Measurements from ENCODE around the gene ETFBKMT. TPM values are rescaled to one million over a fixed set of nuclear protein-coding genes. Genes with fewer than 3 reads are reported as not detected.

Gene ETFBKMT
- total RNA-seq, 1 experiment from 2014 or later = 1.7 TPM

GRCh38 chr12:31669020-31669419, 9.5 kb downstream of the ETFBKMT start:
- RAD21 ChIA-PET (ENCODE audit: low non-redundant PET in 1 of 2, low total read pairs in 2 of 2, uncharacterized antibody in 2 of 2, unreplicated experiment in 2 of 2) = no interaction called here
- Histone ChIP-seq H3K9me3 (ENCODE audit: control insufficient read depth in 1 of 2, insufficient read depth in 1 of 2, low read depth in 1 of 2, low read length in 2 of 2) (0 out of 4 replicates have a peak, but pooled peaks cover 0 to 3% of the 10 kb centered on the region in 2 experiments), H3K4me1 (ENCODE audit: control insufficient read depth in 1 of 2, insufficient read depth in 2 of 2, low read length in 2 of 2) (peaks cover 0 to 13% of the 10 kb centered on the region in 2 experiments; a peak in 1 of 4 replicates), H3K4me2 (ENCODE audit: low read length) (no peak overlapping the region), H3K79me2 (ENCODE audit: insufficient read depth, low read length) (no peaks in the 10 kb centered on the region), H3K9me2 (ENCODE audit: insufficient read depth) (no peaks in the 10 kb centered on the region), H3K9ac (ENCODE audit: low read length) (no peak overlapping the region), H3K4me3 (replicated peaks in 1 of 2; ENCODE audit: low read depth in 1 of 2, low read length in 2 of 2) (no peak overlapping the region), H4K20me1 (ENCODE audit: insufficient read depth) (no peaks in the 10 kb centered on the region), H3K36me3 (ENCODE audit: control insufficient read depth in 1 of 2, insufficient read depth in 2 of 2, low read length in 2 of 2) (no peaks in the 10 kb centered on the region), H3K27ac (ENCODE audit: low read depth, low read length) (no peak overlapping the region), H3K27me3 (ENCODE audit: insufficient read depth, low read length) (no peaks in the 10 kb centered on the region), H2AFZ (ENCODE audit: low read depth, low read length, poor library complexity, severe bottlenecking) (no peak overlapping the region)
- intact Hi-C loops (cut with micrococcal nuclease) = no loop called here
- CTCF ChIA-PET = interaction anchor here (1.2 kb wide), 1 partner anchor 10 kb away, joined by 3 read pairs; the partner anchor contains the start of gene ETFBKMT
- no peak for ATAC-seq
- TF ChIP-seq EZH2 (IDR thresholded peaks at IDR 0.05) = no peak
- TF ChIP-seq ZFX (IDR thresholded peaks at IDR 0.05) = no peak
- TF ChIP-seq SIN3A (IDR thresholded peaks at IDR 0.05; ENCODE audit: low read depth) = no peak
- TF ChIP-seq YY1 (IDR thresholded peaks at IDR 0.05; ENCODE audit: extremely low read depth, insufficient replicate concordance, low read depth, low read length) = no peak
- TF ChIP-seq, protein P1, sequence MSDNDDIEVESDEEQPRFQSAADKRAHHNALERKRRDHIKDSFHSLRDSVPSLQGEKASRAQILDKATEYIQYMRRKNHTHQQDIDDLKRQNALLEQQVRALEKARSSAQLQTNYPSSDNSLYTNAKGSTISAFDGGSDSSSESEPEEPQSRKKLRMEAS (IDR thresholded peaks at IDR 0.05) = no peak
- TF ChIP-seq TCF7L2 (IDR thresholded peaks at IDR 0.05; ENCODE audit: borderline replicate concordance, extremely low read depth, insufficient read depth, insufficient read length) = no peak
- TF ChIP-seq ZNF274 (IDR thresholded peaks at IDR 0.05; ENCODE audit: low read depth, low read length) = no peak
- no peak for TF ChIP-seq ELF1 (IDR thresholded peaks at IDR 0.05; ENCODE audit: borderline replicate concordance, low read depth)
- no peak for TF ChIP-seq CEBPB (IDR thresholded peaks at IDR 0.05; ENCODE audit: low read depth)
- no peak for TF ChIP-seq SP1 (IDR thresholded peaks at IDR 0.05; ENCODE audit: low read depth)
- TF ChIP-seq POLR2A (IDR thresholded peaks at IDR 0.05; ENCODE audit: borderline replicate concordance, extremely low read depth, insufficient read depth, insufficient read length) = no peak
- no peak for TF ChIP-seq CTCF (IDR thresholded peaks at IDR 0.05 in 2 of 3, conservative IDR thresholded peaks at IDR 0.05 in 1 of 3; ENCODE audit: borderline replicate concordance in 1 of 3, insufficient read depth in 1 of 3, low read depth in 2 of 3, low read length in 2 of 3)
- TF ChIP-seq, protein P2, sequence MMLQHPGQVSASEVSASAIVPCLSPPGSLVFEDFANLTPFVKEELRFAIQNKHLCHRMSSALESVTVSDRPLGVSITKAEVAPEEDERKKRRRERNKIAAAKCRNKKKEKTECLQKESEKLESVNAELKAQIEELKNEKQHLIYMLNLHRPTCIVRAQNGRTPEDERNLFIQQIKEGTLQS (IDR thresholded peaks at IDR 0.05) = no peak
- TF ChIP-seq CBX3 (IDR thresholded peaks at IDR 0.05; ENCODE audit: low read depth) = no peak
- no peak for TF ChIP-seq JUND (IDR thresholded peaks at IDR 0.05)
- TF ChIP-seq, protein P3, sequence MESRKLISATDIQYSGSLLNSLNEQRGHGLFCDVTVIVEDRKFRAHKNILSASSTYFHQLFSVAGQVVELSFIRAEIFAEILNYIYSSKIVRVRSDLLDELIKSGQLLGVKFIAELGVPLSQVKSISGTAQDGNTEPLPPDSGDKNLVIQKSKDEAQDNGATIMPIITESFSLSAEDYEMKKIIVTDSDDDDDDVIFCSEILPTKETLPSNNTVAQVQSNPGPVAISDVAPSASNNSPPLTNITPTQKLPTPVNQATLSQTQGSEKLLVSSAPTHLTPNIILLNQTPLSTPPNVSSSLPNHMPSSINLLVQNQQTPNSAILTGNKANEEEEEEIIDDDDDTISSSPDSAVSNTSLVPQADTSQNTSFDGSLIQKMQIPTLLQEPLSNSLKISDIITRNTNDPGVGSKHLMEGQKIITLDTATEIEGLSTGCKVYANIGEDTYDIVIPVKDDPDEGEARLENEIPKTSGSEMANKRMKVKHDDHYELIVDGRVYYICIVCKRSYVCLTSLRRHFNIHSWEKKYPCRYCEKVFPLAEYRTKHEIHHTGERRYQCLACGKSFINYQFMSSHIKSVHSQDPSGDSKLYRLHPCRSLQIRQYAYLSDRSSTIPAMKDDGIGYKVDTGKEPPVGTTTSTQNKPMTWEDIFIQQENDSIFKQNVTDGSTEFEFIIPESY (IDR thresholded peaks at IDR 0.05; ENCODE audit: extremely low read depth, insufficient replicate concordance, low read length) = no peak
- TF ChIP-seq EGR1 (IDR thresholded peaks at IDR 0.05; ENCODE audit: low read depth) = no peak
- TF ChIP-seq SRF (IDR thresholded peaks at IDR 0.05; ENCODE audit: low read depth) = no peak
- no peak for TF ChIP-seq REST (IDR thresholded peaks at IDR 0.05; ENCODE audit: low read depth)
- TF ChIP-seq RAD21 (IDR thresholded peaks at IDR 0.05; ENCODE audit: low read depth) = no peak
- DNase-seq (ENCODE audit: low read depth, low spot score) = no peak
- BruUV-seq (replicated peaks) = no TSS peak
- POLR2A ChIA-PET = no interaction called here

Measured in HCT116 (cell line).